ENCODE data around the gene ACD. TPM values are rescaled to one million over a fixed set of nuclear protein-coding genes. Genes with fewer than 3 reads are reported as not detected.

The ACD gene
- total and polyA plus RNA-seq, 9 of the 15 experiments (the other 6 are each of a cell fraction or from before 2014, with no cell fraction given), result 4.2 to 47.4 (median 19.2) TPM

- TF ChIP-seq, protein P1, sequence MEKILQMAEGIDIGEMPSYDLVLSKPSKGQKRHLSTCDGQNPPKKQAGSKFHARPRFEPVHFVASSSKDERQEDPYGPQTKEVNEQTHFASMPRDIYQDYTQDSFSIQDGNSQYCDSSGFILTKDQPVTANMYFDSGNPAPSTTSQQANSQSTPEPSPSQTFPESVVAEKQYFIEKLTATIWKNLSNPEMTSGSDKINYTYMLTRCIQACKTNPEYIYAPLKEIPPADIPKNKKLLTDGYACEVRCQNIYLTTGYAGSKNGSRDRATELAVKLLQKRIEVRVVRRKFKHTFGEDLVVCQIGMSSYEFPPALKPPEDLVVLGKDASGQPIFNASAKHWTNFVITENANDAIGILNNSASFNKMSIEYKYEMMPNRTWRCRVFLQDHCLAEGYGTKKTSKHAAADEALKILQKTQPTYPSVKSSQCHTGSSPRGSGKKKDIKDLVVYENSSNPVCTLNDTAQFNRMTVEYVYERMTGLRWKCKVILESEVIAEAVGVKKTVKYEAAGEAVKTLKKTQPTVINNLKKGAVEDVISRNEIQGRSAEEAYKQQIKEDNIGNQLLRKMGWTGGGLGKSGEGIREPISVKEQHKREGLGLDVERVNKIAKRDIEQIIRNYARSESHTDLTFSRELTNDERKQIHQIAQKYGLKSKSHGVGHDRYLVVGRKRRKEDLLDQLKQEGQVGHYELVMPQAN (IDR thresholded peaks at IDR 0.05; ENCODE audit: borderline replicate concordance), result peak; percentile 85; the same call in 1 of the 2 replicates
- TF ChIP-seq, protein P2, sequence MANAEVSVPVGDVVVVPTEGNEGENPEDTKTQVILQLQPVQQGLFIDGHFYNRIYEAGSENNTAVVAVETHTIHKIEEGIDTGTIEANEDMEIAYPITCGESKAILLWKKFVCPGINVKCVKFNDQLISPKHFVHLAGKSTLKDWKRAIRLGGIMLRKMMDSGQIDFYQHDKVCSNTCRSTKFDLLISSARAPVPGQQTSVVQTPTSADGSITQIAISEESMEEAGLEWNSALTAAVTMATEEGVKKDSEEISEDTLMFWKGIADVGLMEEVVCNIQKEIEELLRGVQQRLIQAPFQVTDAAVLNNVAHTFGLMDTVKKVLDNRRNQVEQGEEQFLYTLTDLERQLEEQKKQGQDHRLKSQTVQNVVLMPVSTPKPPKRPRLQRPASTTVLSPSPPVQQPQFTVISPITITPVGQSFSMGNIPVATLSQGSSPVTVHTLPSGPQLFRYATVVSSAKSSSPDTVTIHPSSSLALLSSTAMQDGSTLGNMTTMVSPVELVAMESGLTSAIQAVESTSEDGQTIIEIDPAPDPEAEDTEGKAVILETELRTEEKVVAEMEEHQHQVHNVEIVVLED (CRISPR knock-in tag; IDR thresholded peaks at IDR 0.05), result peak; percentile 89
- 0 out of 2 replicates have a peak, but pooled peaks have one; percentile 20 for TF ChIP-seq ZNF76 (CRISPR knock-in tag; IDR thresholded peaks at IDR 0.05; ENCODE audit: borderline replicate concordance)
Observed at GRCh38 chr16:67660564-67661028, 536 bp upstream of the ACD start, which contains the start of gene PARD6A (continued).

DNA sequence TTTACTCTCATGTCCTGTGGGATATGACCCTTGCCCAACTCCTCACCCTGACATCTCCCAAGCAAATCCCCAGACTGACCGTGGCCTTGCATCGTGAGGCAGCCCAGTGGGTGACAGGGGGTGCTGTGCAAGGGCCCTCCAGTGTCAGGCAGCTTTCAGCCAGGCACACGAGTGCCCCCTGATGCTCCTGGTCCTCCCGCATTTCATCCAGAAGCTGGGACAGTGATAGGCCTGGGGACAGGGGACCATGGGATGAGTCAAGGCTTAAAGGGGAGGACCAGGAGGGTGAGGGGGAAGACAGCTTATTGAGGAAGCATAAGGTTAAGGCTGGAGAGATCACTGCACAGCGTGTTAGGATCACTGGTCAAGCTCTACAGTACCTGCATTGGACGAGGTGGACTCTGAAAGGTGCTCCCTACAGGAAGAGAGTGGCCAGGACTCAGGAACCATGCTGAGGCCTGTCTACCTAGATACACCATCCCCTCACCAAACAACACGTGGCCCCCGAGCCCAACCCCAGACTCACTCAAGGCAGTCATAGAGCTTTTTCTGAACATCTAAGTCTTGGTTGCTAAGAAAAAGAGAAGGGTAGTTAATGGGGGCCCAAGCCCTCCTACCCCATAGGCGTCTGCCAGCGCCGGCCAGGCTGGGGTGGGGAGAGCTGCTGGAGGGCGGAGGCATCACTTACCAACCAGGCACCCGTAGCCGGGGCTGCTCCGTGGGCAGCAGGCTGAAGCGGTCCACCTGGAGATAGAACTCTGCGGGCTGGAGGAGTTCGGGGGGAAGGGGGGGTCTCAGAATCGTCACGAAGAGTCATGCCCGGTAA lies 998 bp downstream of the ACD start:
- ChIA-PET CTCF (ENCODE audit: low intra/inter-chr PET ratio) (no interaction called here), POLR2A (interaction anchor here (0.6 to 1.4 kb wide), 2 partner anchors 100 to 527 kb away, joined by 3 to 4 read pairs; no protein-coding TSS in a partner anchor)
- peaks cover 14% of the 10 kb centered on the region for H3K79me2 ChIP-seq (ENCODE audit: control insufficient read depth, insufficient read depth, low read length)
- no peak overlapping the region; the same call in 2 of the 3 replicates for H3K27ac ChIP-seq (ENCODE audit: extremely low read depth, low read depth, low read length)
- no peaks in the 10 kb centered on the region for H3K9me3 ChIP-seq (replicated peaks; ENCODE audit: control insufficient read depth, insufficient read depth, low read depth, low read length)
- FAIRE-seq (peak; percentile 26), DNase-seq (ENCODE audit: extremely low read depth in 1 of 4, low spot score in 3 of 4) (peak in 1 of 4 experiments; percentile 33), ATAC-seq (no peak)
- no TSS peak for BruUV-seq (replicated peaks)
- H4K20me1 ChIP-seq (replicated peaks; ENCODE audit: control insufficient read depth, insufficient read depth, low read length), result peaks cover 13% of the 10 kb centered on the region; the same call in 1 of the 2 replicates
- peak overlapping the region; percentile 73 to 96 for H3K9ac ChIP-seq (ENCODE audit: insufficient read depth in 1 of 2, low read depth in 2 of 2, low read length in 2 of 2)
- no peaks in the 10 kb centered on the region for H3K9me1 ChIP-seq (ENCODE audit: control insufficient read depth, insufficient read depth, low read length)
- in situ Hi-C loops (cut with MboI) (no loop called here), intact Hi-C loops (cut with micrococcal nuclease) (no loop called here)
- H3K36me3 ChIP-seq (ENCODE audit: control insufficient read depth, insufficient read depth, low read length), result peaks cover 19% of the 10 kb centered on the region
- H3K27me3 ChIP-seq (ENCODE audit: control insufficient read depth in 2 of 2, insufficient read depth in 2 of 2, low read length in 2 of 2), result peaks cover 0 to 8% of the 10 kb centered on the region in 2 experiments; a peak in 2 of 5 replicates
- H3K4me1 ChIP-seq (replicated peaks in 1 of 2; ENCODE audit: control insufficient read depth in 2 of 2, insufficient read depth in 2 of 2, low read length in 2 of 2), result peaks cover 4 to 62% of the 10 kb centered on the region in 2 experiments; a peak in 4 of 5 replicates
- WGBS (ENCODE audit: insufficient coverage, low coverage, missing lambda C conversion rate), result 29% methylated on average over 21 of the region's 21 CpGs
- peak overlapping the region; percentile 58 for H3K4me3 ChIP-seq
- peak overlapping the region; percentile 99 for H3K4me2 ChIP-seq (ENCODE audit: insufficient read depth, low read length)
- peak overlapping the region; percentile 99; the same call in 1 of the 2 replicates for H2AFZ ChIP-seq (ENCODE audit: low read depth, low read length)
- TF ChIP-seq ZC3H11A (IDR thresholded peaks at IDR 0.05; ENCODE audit: low read depth, low read length) (no peak), TCF15 (CRISPR knock-in tag; IDR thresholded peaks at IDR 0.05) (no peak), NFRKB (IDR thresholded peaks at IDR 0.05; ENCODE audit: low read depth) (no peak)

All from K562 (cell line).